CD4-positive, CD25-positive, alpha-beta regulatory T cell (primary cell): ENCODE results near the gene RFT1. TPM values are rescaled to one million over a fixed set of nuclear protein-coding genes. Genes with fewer than 3 reads are reported as not detected.

Experiments used
- ATAC-seq, 2 donors: fragments of 150-1000 bp; cut with Tn5 transposase; one replicate each; pipeline ENCODE4 v1.10.0; 2021; ENCODE audit warnings: low read depth in 2 of 2, moderate number of reproducible peaks in 2 of 2, moderate library complexity in 1 of 2
- DNase-seq, 3 donors: peaks; one replicate each; pipeline versions ENCODE4 v3.0.0 to v3.0.0-alpha.2; 2012 to 2022; ENCODE audit warnings: mixed read lengths in 1 of 3
- H3K27ac ChIP-seq: one replicate; pipeline ENCODE4 v1.7.0; 2013; ENCODE audit warnings: mild to moderate bottlenecking, low read length; ENCODE audit not compliant: insufficient read depth, poor library complexity, severe bottlenecking
- H3K27me3 ChIP-seq: one replicate; pipeline ENCODE4 v1.7.0; 2013; ENCODE audit warnings: low read length; ENCODE audit not compliant: control insufficient read depth, insufficient read depth
- H3K36me3 ChIP-seq: one replicate; pipeline ENCODE4 v1.7.0; 2013; ENCODE audit warnings: mild to moderate bottlenecking, low read length, moderate library complexity; ENCODE audit not compliant: control insufficient read depth, insufficient read depth
- H3K4me1 ChIP-seq: 2 replicates; pipeline ENCODE4 v1.7.0; 2013; ENCODE audit warnings: mild to moderate bottlenecking, low read length; ENCODE audit not compliant: insufficient read depth, control insufficient read depth, poor library complexity, severe bottlenecking
- H3K4me3 ChIP-seq: one replicate; pipeline ENCODE4 v1.7.0; 2013; ENCODE audit warnings: low read depth, mild to moderate bottlenecking, low read length, moderate library complexity
- H3K9me3 ChIP-seq, 2 experiments: 1 replicate in 1 of 2; 2 replicates in 1 of 2; pipeline ENCODE4 v1.7.0; 2013; ENCODE audit warnings: low read length in 2 of 2, mild to moderate bottlenecking in 1 of 2, moderate library complexity in 1 of 2; ENCODE audit not compliant: control insufficient read depth in 2 of 2
- H3K27ac Mint-ChIP-seq, 3 donors: one replicate each; pipeline ENCODE4 v1.8.0; 2020 to 2022; ENCODE audit warnings: mild to moderate bottlenecking in 3 of 3, mixed read lengths in 3 of 3, moderate library complexity in 2 of 3
- H3K27me3 Mint-ChIP-seq: one replicate; pipeline ENCODE4 v1.8.0; 2022; ENCODE audit warnings: mild to moderate bottlenecking, mixed read lengths
- H3K36me3 Mint-ChIP-seq: one replicate; pipeline ENCODE4 v1.8.0; 2020; ENCODE audit warnings: mixed read lengths
- H3K4me1 Mint-ChIP-seq, 4 donors: one replicate each; pipeline ENCODE4 v1.8.0; 2020 to 2022; ENCODE audit warnings: mixed read lengths in 4 of 4, mild to moderate bottlenecking in 1 of 4
- H3K4me3 Mint-ChIP-seq, 4 donors: one replicate each; pipeline ENCODE4 v1.8.0; 2020 to 2022; ENCODE audit warnings: mild to moderate bottlenecking in 4 of 4, mixed read lengths in 4 of 4, moderate library complexity in 3 of 4
- H3K9me3 Mint-ChIP-seq, 7 donors: one replicate each; pipeline ENCODE4 v1.8.0; 2020 to 2022; ENCODE audit warnings: mixed read lengths in 7 of 7, mild to moderate bottlenecking in 3 of 7, moderate library complexity in 2 of 7
- polyA plus RNA-seq, 4 donors: library from polyadenylated mRNA; unstranded; fragments of 300-500 nt; fragmentation: Illumina TruSeq; gene quantifications; one replicate each; pipeline ENCODE4 v1.2.3, GENCODE V29; 2021
- total RNA-seq: library from RNA; stranded (reverse); gene quantifications from one replicate; pipeline ENCODE4 v1.2.3, GENCODE V29; 2022

RFT1 gene
- total and polyA plus RNA-seq, 5 donors from 2014 or later = 12.9 to 27.6 (median 23.9) TPM

DNA sequence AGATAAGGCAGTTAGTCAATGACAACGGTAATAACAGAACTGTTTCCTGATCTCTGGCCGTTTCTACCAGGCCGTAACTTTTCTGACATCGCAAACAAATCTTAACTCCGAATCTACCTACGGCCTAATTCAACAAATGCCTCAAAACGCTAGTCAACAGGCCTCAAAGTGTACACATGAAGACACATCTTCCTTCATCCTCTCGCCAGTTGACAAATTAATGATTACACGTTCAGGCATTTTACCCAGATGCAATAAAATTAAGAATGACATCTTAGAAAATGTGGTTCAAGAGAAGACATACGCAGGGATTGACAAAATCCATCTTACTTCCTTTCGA lies 85.9 kb downstream of the RFT1 start:
- Mint-ChIP-seq H3K4me1 (peaks cover 29 to 53% (median 38%) of the 10 kb centered on the region in 4 donors), H3K9me3 (peaks cover 0 to 2% (median 0%) of the 10 kb centered on the region in 7 donors), H3K27ac (peak overlapping the region; percentile 87 to 97 (median 94)), H3K36me3 (peaks cover 4% of the 10 kb centered on the region), H3K27me3 (peaks cover 10% of the 10 kb centered on the region), H3K4me3 (peak overlapping the region; percentile 95 to 98 (median 96))
- DNase-seq (no peak), ATAC-seq (no peak)
- Histone ChIP-seq H3K27me3 (no peaks in the 10 kb centered on the region), H3K4me1 (peaks cover 26% of the 10 kb centered on the region), H3K27ac (peak overlapping the region; percentile 86), H3K36me3 (no peaks in the 10 kb centered on the region), H3K9me3 (no peaks in the 10 kb centered on the region), H3K4me3 (peak overlapping the region; percentile 93)

DNA sequence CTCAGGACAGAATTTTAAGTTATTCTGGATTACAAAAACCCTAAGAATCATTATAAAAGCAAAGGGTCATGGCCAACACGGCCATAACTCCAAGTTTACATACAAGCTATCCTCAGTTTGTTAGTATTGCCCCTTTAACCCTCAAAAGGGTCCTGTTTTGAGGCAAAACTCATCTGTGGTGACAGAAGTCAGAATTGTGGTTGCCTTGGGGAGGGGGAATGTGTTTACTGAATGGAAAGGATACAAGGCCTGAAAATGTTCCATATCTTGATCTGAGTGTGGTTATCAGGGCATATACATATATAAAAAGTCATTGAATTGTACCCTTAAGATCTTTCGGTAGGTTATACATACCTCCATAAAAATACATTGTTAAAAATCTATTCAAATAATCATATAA lies 86.5 kb downstream of the RFT1 start:
- Histone ChIP-seq H3K27me3 (no peaks in the 10 kb centered on the region), H3K4me1 (peaks cover 26% of the 10 kb centered on the region), H3K4me3 (peak overlapping the region; percentile 93), H3K27ac (peak overlapping the region; percentile 86), H3K36me3 (no peaks in the 10 kb centered on the region), H3K9me3 (no peaks in the 10 kb centered on the region)
- ATAC-seq (no peak), DNase-seq (no peak)
- peaks cover 34 to 59% (median 43%) of the 10 kb centered on the region in 4 donors for H3K4me1 Mint-ChIP-seq
- H3K27me3 Mint-ChIP-seq = peaks cover 10% of the 10 kb centered on the region
- peaks cover 4% of the 10 kb centered on the region for H3K36me3 Mint-ChIP-seq
- peak overlapping the region in 2 of 3 donors; percentile 50 to 87 for H3K27ac Mint-ChIP-seq
- peaks cover 0 to 2% (median 0%) of the 10 kb centered on the region in 7 donors for H3K9me3 Mint-ChIP-seq
- peak overlapping the region; percentile 95 to 98 (median 96) for H3K4me3 Mint-ChIP-seq

DNA sequence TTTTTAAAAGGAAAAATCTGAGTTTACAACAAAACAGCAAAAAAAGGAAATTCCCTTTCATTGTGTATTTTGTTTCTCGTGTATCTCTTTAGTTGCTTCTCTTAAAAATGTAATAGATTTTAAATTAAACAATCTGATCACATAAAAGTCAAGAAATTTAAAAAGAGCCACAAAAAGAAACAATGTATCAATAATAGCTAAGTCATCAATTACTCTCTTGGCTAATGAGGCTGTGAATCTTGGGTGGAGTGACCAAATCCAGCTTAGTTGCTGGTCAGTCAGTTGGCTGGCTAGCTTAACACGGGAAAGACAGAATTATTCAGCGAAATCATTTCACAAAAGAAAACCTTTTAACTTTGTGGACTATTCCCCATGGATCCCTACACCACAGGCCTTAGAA lies 87.6 kb downstream of the RFT1 start:
- Histone ChIP-seq H3K4me1 (peaks cover 30% of the 10 kb centered on the region), H3K36me3 (no peaks in the 10 kb centered on the region), H3K9me3 (no peaks in the 10 kb centered on the region), H3K4me3 (peak overlapping the region; percentile 93), H3K27ac (no peak overlapping the region), H3K27me3 (no peaks in the 10 kb centered on the region)
- ATAC-seq = no peak
- Mint-ChIP-seq H3K9me3 (peaks cover 0 to 2% (median 0%) of the 10 kb centered on the region in 7 donors), H3K27ac (peak overlapping the region; percentile 28 to 52 (median 50)), H3K36me3 (peaks cover 4% of the 10 kb centered on the region), H3K27me3 (peaks cover 10% of the 10 kb centered on the region), H3K4me1 (peaks cover 41 to 65% (median 50%) of the 10 kb centered on the region in 4 donors), H3K4me3 (peak overlapping the region in 3 of 4 donors; percentile 42 to 98 (median 97))
- no peak for DNase-seq

DNA sequence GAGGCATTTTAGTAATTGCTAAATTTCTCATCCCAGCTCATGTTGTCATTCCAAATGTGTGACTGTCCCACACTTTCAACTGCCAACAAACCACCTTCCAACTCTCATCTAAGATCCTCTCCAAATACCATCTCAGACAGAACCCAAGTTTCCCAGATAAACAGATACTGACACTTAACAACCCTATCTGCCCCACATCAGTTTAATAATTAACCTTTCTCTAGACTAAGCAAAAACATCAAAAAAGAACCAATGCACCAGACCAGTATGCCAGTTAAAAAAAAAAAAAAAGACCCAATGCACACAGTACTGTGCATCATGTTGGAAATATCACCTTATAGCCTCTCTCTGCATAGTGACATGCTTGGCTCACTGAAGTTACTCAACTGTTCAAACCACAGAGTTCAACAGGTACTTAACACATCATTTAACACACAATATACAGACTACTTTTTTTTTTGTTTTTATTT lies 89.8 kb downstream of the RFT1 start:
- Mint-ChIP-seq H3K27me3 (peaks cover 4% of the 10 kb centered on the region), H3K36me3 (peaks cover 9% of the 10 kb centered on the region), H3K4me3 (peak overlapping the region in 2 of 4 donors; percentile 0 to 57), H3K9me3 (peaks cover 0 to 2% (median 0%) of the 10 kb centered on the region in 7 donors), H3K4me1 (peaks cover 50 to 73% (median 57%) of the 10 kb centered on the region in 4 donors), H3K27ac (no peak overlapping the region)
- ATAC-seq (no peak), DNase-seq (no peak)
- Histone ChIP-seq H3K27ac (no peak overlapping the region), H3K27me3 (no peaks in the 10 kb centered on the region), H3K4me3 (peak overlapping the region; percentile 30), H3K4me1 (peaks cover 34% of the 10 kb centered on the region), H3K36me3 (no peaks in the 10 kb centered on the region), H3K9me3 (no peaks in the 10 kb centered on the region)

DNA sequence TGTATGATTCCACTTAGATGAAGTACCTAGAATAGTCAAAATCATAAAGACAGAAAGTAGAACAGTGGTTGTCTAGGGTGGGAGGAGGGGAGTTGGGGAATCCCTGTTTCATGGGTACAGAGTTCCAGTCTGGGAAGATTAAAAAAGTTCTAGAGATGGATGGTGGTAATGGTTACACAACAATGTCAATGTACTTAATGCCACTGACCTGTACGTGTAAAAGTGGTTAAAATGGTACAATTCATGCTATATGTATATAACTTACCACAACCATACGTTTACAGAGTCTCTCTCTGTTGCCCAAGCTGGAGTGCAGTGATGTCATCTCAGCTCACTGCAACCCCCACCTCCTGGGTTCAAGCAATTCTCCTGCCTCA lies 90.9 kb downstream of the RFT1 start:
- DNase-seq = no peak
- Mint-ChIP-seq H3K36me3 (peaks cover 9% of the 10 kb centered on the region), H3K9me3 (no peaks in the 10 kb centered on the region), H3K27ac (no peak overlapping the region), H3K4me3 (no peak overlapping the region), H3K27me3 (no peaks in the 10 kb centered on the region), H3K4me1 (peaks cover 47 to 75% (median 54%) of the 10 kb centered on the region in 4 donors)
- H3K36me3 ChIP-seq = no peaks in the 10 kb centered on the region
- H3K27ac ChIP-seq = no peak overlapping the region
- no peaks in the 10 kb centered on the region for H3K9me3 ChIP-seq
- H3K27me3 ChIP-seq = no peaks in the 10 kb centered on the region
- H3K4me3 ChIP-seq = no peak overlapping the region
- H3K4me1 ChIP-seq = peaks cover 38% of the 10 kb centered on the region
- ATAC-seq = no peak

DNA sequence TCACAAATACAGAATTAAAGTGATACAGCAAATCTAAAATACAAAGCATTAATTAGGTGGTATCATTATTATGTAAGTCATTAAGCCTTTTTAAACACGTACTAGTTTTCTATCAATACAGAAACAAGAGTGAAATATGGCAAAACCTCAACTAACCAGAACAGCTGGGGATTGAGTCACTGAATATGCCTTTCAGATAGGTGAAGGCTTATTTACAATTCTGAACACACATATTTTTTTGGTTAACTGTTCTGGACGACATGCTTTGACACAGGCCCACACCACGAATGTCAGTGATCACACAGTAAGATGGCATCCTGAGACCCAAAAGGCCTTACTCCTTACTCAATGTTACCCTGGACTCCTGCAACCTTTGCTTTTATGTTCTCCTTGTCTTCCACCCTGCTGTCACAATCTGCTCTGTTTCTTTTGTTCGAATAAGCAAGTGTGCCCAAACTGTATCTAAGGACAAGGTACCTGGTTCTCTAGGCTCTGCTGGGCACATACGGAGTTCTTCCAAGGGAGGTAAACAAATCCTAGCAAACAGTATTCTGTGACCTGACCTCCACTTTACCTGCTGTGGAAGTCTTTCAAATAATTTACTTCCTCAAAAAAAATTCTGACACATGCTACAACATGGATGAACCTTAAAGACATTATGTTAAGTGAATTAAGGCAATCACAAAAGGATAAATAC lies 91.4 kb downstream of the RFT1 start:
- ATAC-seq = no peak
- Mint-ChIP-seq H3K4me1 (peaks cover 43 to 69% (median 50%) of the 10 kb centered on the region in 4 donors), H3K4me3 (peak overlapping the region in 1 of 4 donors; percentile 3)

More for the DNA sequence above, 91.4 kb downstream of the RFT1 start:
- H3K36me3 Mint-ChIP-seq = peaks cover 9% of the 10 kb centered on the region
- no peak overlapping the region for H3K27ac ChIP-seq
- H3K9me3 ChIP-seq = no peaks in the 10 kb centered on the region
- no peak for DNase-seq
- peak overlapping the region; percentile 7 to 21 (median 15) for H3K27ac Mint-ChIP-seq
- H3K4me3 ChIP-seq = no peak overlapping the region
- no peaks in the 10 kb centered on the region for H3K27me3 Mint-ChIP-seq
- H3K4me1 ChIP-seq = peaks cover 33% of the 10 kb centered on the region
- no peaks in the 10 kb centered on the region for H3K27me3 ChIP-seq
- H3K36me3 ChIP-seq = no peaks in the 10 kb centered on the region
- no peaks in the 10 kb centered on the region for H3K9me3 Mint-ChIP-seq

Other genes starting within 250 kb of the RFT1 start
- 87.7 TPM for gene STIMATE, start 232.9 kb downstream of the RFT1 start, total RNA-seq
- 10 to 100 TPM; 10.7 to 15.5 (median 12.4) TPM for gene STIMATE, start 232.9 kb downstream of the RFT1 start, polyA plus RNA-seq
- 31.4 TPM for gene SFMBT1, start 84.4 kb downstream of the RFT1 start, total RNA-seq
- gene SFMBT1, start 84.4 kb downstream of the RFT1 start, polyA plus RNA-seq = 10 to 100 TPM; 13.1 to 19.8 (median 15.6) TPM
- gene PRKCD, start 30.8 kb upstream of the RFT1 start, total RNA-seq = 33.6 TPM
- 10 to 100 TPM; 13.6 to 21.2 (median 15.8) TPM for gene PRKCD, start 30.8 kb upstream of the RFT1 start, polyA plus RNA-seq
- 95.6 TPM for gene TKT, start 125.6 kb upstream of the RFT1 start, total RNA-seq
- 10 to 100 TPM; 59.0 to 76.2 (median 70.6) TPM for gene TKT, start 125.6 kb upstream of the RFT1 start, polyA plus RNA-seq
- gene DCP1A, start 217.1 kb upstream of the RFT1 start, total RNA-seq = 50.6 TPM
- gene DCP1A, start 217.1 kb upstream of the RFT1 start, polyA plus RNA-seq = 10 to 100 TPM; 47.7 to 63.6 (median 54.3) TPM